ENCODE measurements around the gene SYNE2.

- no peak for TF ChIP-seq EZH2 (IDR thresholded peaks at IDR 0.05)
- no peak for TF ChIP-seq POLR2AphosphoS5 (IDR thresholded peaks at IDR 0.05; ENCODE audit: borderline replicate concordance, low read depth, low read length)
- no peak for TF ChIP-seq FOXP2 (optimal IDR thresholded peaks at IDR 0.05; ENCODE audit: control extremely low read depth, extremely low read length, insufficient read depth)
Observed at GRCh38 chr14:63891148-63891975, 38.6 kb downstream of the SYNE2 start.
